Measurements from ENCODE around the gene APBA3. TPM values are rescaled to one million over a fixed set of nuclear protein-coding genes. Genes with fewer than 3 reads are reported as not detected.
A peak's percentile ranks its signal among the peaks of the same experiment; 100 is the strongest.
"Not testable (repeated sequence)": the region's sequence is repeated elsewhere in the genome, so short reads cannot be mapped to it uniquely, and the experiment has no call there.

Gene APBA3
- total RNA-seq, 2 experiments from 2014 or later = 54.5 to 61.9 TPM

- POLR2A ChIA-PET = interaction anchor here (1.4 to 1.8 kb wide), 2 partner anchors 12 to 37 kb away, joined by 3 to 4 read pairs; no protein-coding TSS in a partner anchor
- Mint-ChIP-seq H3K9me3 (peaks cover 2% of the 10 kb centered on the region), H3K36me3 (peaks cover 3% of the 10 kb centered on the region), H3K27ac (peak overlapping the region; percentile 27), H3K4me1 (peaks cover 4% of the 10 kb centered on the region), H3K4me3 (no peak overlapping the region), H3K27me3 (no peaks in the 10 kb centered on the region)
- no peak for DNase-seq
- no peak for ATAC-seq (ENCODE audit: low read depth)
These were observed 13.3 kb upstream of the APBA3 start for GRCh38 chr19:3774621-3775373.

- ATAC-seq (ENCODE audit: low read depth) = no peak
- no peaks in the 10 kb centered on the region for H3K27me3 Mint-ChIP-seq
- H3K4me3 Mint-ChIP-seq = no peak overlapping the region
- peaks cover 2% of the 10 kb centered on the region for H3K9me3 Mint-ChIP-seq
- POLR2A ChIA-PET = interaction anchor here (1.4 to 1.8 kb wide), 2 partner anchors 11 to 38 kb away, joined by 3 to 4 read pairs; no protein-coding TSS in a partner anchor
- H3K27ac Mint-ChIP-seq = peak overlapping the region; percentile 73
- peaks cover 4% of the 10 kb centered on the region for H3K36me3 Mint-ChIP-seq
- H3K4me1 Mint-ChIP-seq = peaks cover 5% of the 10 kb centered on the region
- DNase-seq = no peak
These were observed 12.5 kb upstream of the APBA3 start for GRCh38 chr19:3773814-3774515.

- peaks cover 6% of the 10 kb centered on the region for H3K36me3 Mint-ChIP-seq
- POLR2A ChIA-PET = no interaction called here
- H3K4me3 Mint-ChIP-seq = no peak within 1 kb of the TSS
- H3K27ac Mint-ChIP-seq = peak within 1 kb of the TSS; percentile 5
- no peaks in the 10 kb centered on the region for H3K27me3 Mint-ChIP-seq
- no peak for ATAC-seq (ENCODE audit: low read depth)
- H3K4me1 Mint-ChIP-seq = peaks cover 7% of the 10 kb centered on the region
- H3K9me3 Mint-ChIP-seq = peaks cover 2% of the 10 kb centered on the region
- no peak for DNase-seq
These were observed 10.5 kb upstream of the APBA3 start, which contains the start of gene RAX2 for GRCh38 chr19:3771906-3772455. Gene RAX2, minus strand, starts transcription at chr19:3772228. Its CDS starts 486 bp downstream, at chr19:3771742.

DNA sequence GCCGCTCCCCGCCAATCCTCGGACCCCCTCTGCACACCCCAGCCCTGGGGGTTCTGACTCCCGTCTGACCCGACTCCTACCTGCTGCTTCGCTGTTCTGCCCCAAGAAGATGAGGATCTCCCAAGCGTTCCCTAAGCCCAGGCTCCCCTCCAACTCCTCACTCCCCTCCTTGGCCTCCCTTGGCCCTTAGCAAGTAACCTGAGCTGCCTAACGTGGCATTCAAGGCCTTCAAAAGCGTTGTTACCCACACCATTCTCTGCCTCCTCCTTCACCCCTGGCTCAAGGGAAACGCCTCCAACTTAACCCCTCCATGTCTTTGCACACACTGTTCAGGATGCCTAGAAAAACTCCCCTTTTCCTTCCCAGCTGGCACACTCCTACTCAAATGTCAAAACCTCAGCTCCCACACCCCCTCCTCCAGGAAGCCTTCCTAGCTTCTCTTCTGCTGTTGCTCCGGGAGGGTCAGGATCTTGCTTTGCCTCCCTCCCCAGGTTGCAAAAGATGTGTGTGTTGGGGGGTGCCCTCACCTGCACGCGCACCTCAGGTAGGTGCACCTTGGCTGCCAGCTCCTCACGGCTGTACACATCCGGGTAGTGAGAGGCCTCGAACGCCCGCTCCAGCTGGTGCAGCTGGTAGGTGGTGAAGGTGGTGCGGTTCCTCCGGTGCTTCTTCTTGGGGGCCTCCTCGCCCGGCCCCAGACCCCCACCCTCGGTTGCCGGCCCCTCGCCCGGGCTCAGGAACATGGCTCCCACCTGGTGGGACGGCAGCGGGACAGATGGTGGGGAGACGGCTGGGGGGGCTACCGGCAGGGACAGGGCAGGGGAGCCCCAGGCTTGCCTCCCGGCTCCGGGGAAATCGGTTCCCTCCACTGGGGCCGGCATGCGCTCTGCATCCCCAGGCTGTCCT is 9.8 kb upstream of the APBA3 start:
- DNase-seq (no peak), ATAC-seq (ENCODE audit: low read depth) (no peak)
- POLR2A ChIA-PET = interaction anchor here (0.8 kb wide), 1 partner anchor 9 kb away, joined by 3 read pairs; the partner anchor contains the start of gene MRPL54

DNA sequence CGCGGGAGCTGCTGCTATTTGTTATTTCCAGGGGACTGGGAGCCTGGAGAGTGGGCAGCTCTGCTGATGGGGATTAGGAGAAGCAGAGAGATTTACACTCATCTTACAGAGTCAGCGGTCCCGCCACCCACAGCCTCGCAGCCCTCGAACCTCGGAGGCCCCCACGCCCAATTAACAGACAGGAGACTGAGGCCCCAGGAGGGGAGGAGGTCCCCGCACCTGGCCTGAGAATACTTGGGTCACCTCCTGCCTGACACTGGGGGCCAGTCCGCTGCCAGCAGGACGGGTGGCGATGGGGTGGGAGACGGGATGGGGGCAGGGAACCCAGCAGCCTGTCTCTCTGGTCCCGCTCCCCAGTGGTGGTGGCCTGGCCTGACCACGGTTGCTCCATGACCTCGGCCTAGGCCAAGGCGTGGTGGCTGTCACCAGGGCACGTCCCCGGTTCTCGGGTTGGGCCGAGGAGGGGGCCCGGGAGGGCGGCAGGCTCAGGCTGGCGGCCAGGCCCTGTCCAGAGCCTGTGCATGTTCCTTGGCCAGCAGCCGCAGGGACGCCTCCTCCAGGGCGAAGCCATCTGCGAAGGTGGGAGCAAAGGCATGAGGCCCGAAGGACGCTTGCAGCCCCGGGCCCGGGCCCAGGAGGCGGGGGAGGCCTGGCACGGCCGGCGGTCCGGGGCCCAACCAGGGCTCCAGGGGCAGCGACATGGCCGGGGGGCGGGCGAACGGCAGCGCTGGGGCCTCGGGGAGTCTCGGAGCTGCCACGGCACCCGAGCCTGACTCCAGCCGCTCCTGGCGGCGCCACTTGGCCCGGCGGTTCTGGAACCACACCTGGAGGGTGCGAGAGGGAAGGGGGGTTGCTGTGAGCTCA is 8.9 kb upstream of the APBA3 start:
- no peak overlapping the region for H3K4me3 Mint-ChIP-seq
- H3K27me3 Mint-ChIP-seq = no peaks in the 10 kb centered on the region
- peaks cover 14% of the 10 kb centered on the region for H3K4me1 Mint-ChIP-seq
- H3K9me3 Mint-ChIP-seq = no peaks in the 10 kb centered on the region
- DNase-seq (no peak), ATAC-seq (ENCODE audit: low read depth) (no peak)
- peak overlapping the region; percentile 10 for H3K27ac Mint-ChIP-seq
- POLR2A ChIA-PET = interaction anchor here (0.8 to 1.2 kb wide), 2 partner anchors 8 to 42 kb away, joined by 3 read pairs; partner anchors contain the start of gene MRPL54
- peaks cover 10% of the 10 kb centered on the region for H3K36me3 Mint-ChIP-seq

More for the DNA sequence above, 9.8 kb upstream of the APBA3 start:
- Mint-ChIP-seq H3K27ac (peak overlapping the region; percentile 5), H3K9me3 (no peaks in the 10 kb centered on the region), H3K27me3 (no peaks in the 10 kb centered on the region), H3K4me3 (no peak overlapping the region), H3K36me3 (peaks cover 9% of the 10 kb centered on the region), H3K4me1 (peaks cover 13% of the 10 kb centered on the region)

DNA sequence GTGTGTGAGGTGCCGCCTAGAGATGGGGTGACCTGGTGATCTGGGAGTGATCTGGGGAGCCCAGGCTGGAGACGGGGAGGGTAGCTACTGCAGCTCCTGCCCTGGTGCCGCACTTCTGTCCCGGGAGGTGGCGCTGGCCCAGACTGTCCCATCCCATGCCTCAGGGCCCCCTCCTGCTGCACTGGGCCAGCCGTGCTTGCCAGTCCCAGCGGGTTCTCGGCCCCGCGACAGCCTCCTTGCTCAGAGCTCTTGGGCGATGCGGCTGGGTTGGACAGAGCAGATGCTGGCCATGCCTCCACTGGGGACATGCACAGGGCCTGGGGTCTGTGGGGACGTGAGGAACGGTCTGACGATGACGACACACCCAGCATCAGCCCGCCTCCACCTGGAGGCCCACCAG is 8.0 kb upstream of the APBA3 start:
- DNase-seq = no peak
- ATAC-seq (ENCODE audit: low read depth) = no peak
- no peak overlapping the region for H3K27ac Mint-ChIP-seq
- H3K9me3 Mint-ChIP-seq = no peaks in the 10 kb centered on the region
- peaks cover 14% of the 10 kb centered on the region for H3K4me1 Mint-ChIP-seq
- H3K27me3 Mint-ChIP-seq = no peaks in the 10 kb centered on the region
- H3K4me3 Mint-ChIP-seq = no peak overlapping the region
- POLR2A ChIA-PET = interaction anchor here (1.1 to 1.2 kb wide), 2 partner anchors 19 to 43 kb away, joined by 3 read pairs; no protein-coding TSS in a partner anchor
- peaks cover 10% of the 10 kb centered on the region for H3K36me3 Mint-ChIP-seq

DNA sequence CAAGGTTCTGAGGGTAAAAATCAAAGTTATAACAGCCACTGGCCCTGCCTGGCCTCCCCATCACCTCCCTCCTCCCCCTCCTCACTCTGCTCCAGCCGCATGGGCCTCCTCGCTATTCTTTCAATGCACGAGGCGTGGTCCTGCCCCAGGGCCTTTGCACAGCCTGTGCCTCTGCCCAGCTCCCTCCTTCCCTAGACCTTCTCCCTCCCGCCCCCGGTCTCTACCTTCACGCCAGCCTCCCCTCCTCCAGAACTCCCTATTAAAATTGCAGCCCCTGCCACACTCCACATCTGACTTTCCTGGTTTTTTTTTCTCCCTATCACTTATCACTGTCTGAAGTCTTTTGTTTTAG is 7.2 kb upstream of the APBA3 start:
- H3K4me3 Mint-ChIP-seq = no peak overlapping the region
- H3K27ac Mint-ChIP-seq = peak overlapping the region; percentile 4
- no peaks in the 10 kb centered on the region for H3K27me3 Mint-ChIP-seq
- peaks cover 10% of the 10 kb centered on the region for H3K36me3 Mint-ChIP-seq
- no peak for ATAC-seq (ENCODE audit: low read depth)
- POLR2A ChIA-PET = interaction anchor here (1.1 kb wide), 1 partner anchor 20 kb away, joined by 3 read pairs; no protein-coding TSS in a partner anchor
- H3K4me1 Mint-ChIP-seq = peaks cover 13% of the 10 kb centered on the region
- H3K9me3 Mint-ChIP-seq = no peaks in the 10 kb centered on the region
- DNase-seq = no peak

- H3K4me3 Mint-ChIP-seq = no peak overlapping the region
- no peak for ATAC-seq (ENCODE audit: low read depth)
- H3K27ac Mint-ChIP-seq = no peak overlapping the region
- no peaks in the 10 kb centered on the region for H3K27me3 Mint-ChIP-seq
- POLR2A ChIA-PET = interaction anchor here (1.1 kb wide), 1 partner anchor 20 kb away, joined by 3 read pairs; no protein-coding TSS in a partner anchor
- peaks cover 14% of the 10 kb centered on the region for H3K4me1 Mint-ChIP-seq
- H3K36me3 Mint-ChIP-seq = peaks cover 10% of the 10 kb centered on the region
- no peak for DNase-seq
- H3K9me3 Mint-ChIP-seq = no peaks in the 10 kb centered on the region
These were observed 6.7 kb upstream of the APBA3 start for GRCh38 chr19:3768015-3768747.

- Mint-ChIP-seq H3K4me3 (peak overlapping the region; percentile 67), H3K27ac (peak overlapping the region; percentile 85), H3K4me1 (peaks cover 18% of the 10 kb centered on the region), H3K36me3 (peaks cover 13% of the 10 kb centered on the region), H3K27me3 (no peaks in the 10 kb centered on the region), H3K9me3 (peaks cover 1% of the 10 kb centered on the region)
- ATAC-seq (ENCODE audit: low read depth) (no peak), DNase-seq (no peak)
- POLR2A ChIA-PET = interaction anchor here (0.6 to 2.0 kb wide), 2 partner anchors 45 to 221 kb away, joined by 4 to 5 read pairs; no protein-coding TSS in a partner anchor
These were observed 5.6 kb upstream of the APBA3 start for GRCh38 chr19:3767050-3767449.

GRCh38 chr19:3766520-3766919 is 5.0 kb upstream of the APBA3 start:
- Mint-ChIP-seq H3K36me3 (peaks cover 13% of the 10 kb centered on the region), H3K27me3 (no peaks in the 10 kb centered on the region), H3K4me3 (peak overlapping the region; percentile 67), H3K4me1 (peaks cover 23% of the 10 kb centered on the region), H3K9me3 (peaks cover 1% of the 10 kb centered on the region), H3K27ac (peak overlapping the region; percentile 85)
- POLR2A ChIA-PET = interaction anchor here (1.2 to 2.0 kb wide), 2 partner anchors 45 to 219 kb away, joined by 3 to 5 read pairs; partner anchors contain the start of gene EEF2
- ATAC-seq (ENCODE audit: low read depth) = no peak
- DNase-seq = peak; percentile 64

DNA sequence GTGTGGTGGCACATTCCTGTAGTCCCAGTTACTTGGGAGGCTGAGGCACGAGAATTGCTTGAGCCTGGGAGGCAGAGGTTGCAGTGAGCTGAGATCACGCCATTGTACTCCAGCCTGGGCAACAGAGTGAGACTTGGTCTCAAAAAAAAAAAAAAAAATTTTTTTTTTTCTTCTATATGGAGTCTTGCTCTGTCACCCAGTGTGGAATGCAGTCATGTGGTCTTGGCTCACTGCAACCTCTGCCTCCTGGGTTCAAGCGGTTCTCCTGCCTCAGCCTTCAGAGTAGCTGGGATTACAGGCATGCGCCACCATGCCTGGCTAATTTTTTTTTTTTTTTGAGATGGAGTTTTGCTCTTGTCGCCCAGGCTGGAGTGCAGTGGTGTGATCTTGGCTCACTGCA is 4.3 kb upstream of the APBA3 start:
- peak overlapping the region; percentile 85 for H3K27ac Mint-ChIP-seq
- H3K4me3 Mint-ChIP-seq = not testable (repeated sequence)

More for the DNA sequence above, 4.3 kb upstream of the APBA3 start:
- Mint-ChIP-seq H3K4me1 (peaks cover 23% of the 10 kb centered on the region), H3K36me3 (peaks cover 16% of the 10 kb centered on the region)
- POLR2A ChIA-PET = interaction anchor here (0.7 to 2.0 kb wide), 4 partner anchors 17 to 219 kb away, joined by 3 to 5 read pairs (median 4); partner anchors contain the start of gene EEF2
- ATAC-seq (ENCODE audit: low read depth); H3K27me3 Mint-ChIP-seq; DNase-seq; H3K9me3 Mint-ChIP-seq: not testable (repeated sequence)

Measured in activated naive CD8-positive, alpha-beta T cell treated with anti-CD3 and anti-CD28 coated beads, Interleukin-2, amount 10 ng/mL, durations not matched to agents 7 days and 5 days (primary cell).